HG02938 (cell line): Measurements from ENCODE around the gene RPH3AL.

Source experiments
- ATAC-seq: cut with Tn5 transposase; IDR thresholded peaks from one replicate; pipeline ENCODE4 v1.9.1; 2021; ENCODE audit warnings: mild to moderate bottlenecking, moderate library complexity; ENCODE audit not compliant: unreplicated experiment

Gene RPH3AL

DNA sequence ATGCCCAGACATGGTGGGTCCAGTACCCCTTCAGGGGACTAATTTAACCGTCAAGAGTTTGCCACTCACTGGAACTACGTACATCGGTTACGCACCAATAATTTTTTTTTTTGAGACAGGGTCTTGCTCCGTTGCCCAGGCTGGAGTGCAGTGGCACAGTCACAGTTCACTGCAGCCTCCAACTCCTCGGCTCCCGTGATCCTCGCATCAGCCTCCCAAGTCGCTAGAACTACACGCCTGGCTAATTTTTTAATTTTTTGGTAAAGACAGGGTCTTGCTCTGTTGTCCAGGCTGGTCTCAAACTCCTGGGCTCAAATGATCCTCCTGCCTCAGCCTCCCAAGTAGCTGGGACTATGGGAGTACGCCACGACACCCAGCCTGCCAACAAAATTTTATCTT lies 15.6 kb downstream of the RPH3AL start:
- ATAC-seq = no peak

DNA sequence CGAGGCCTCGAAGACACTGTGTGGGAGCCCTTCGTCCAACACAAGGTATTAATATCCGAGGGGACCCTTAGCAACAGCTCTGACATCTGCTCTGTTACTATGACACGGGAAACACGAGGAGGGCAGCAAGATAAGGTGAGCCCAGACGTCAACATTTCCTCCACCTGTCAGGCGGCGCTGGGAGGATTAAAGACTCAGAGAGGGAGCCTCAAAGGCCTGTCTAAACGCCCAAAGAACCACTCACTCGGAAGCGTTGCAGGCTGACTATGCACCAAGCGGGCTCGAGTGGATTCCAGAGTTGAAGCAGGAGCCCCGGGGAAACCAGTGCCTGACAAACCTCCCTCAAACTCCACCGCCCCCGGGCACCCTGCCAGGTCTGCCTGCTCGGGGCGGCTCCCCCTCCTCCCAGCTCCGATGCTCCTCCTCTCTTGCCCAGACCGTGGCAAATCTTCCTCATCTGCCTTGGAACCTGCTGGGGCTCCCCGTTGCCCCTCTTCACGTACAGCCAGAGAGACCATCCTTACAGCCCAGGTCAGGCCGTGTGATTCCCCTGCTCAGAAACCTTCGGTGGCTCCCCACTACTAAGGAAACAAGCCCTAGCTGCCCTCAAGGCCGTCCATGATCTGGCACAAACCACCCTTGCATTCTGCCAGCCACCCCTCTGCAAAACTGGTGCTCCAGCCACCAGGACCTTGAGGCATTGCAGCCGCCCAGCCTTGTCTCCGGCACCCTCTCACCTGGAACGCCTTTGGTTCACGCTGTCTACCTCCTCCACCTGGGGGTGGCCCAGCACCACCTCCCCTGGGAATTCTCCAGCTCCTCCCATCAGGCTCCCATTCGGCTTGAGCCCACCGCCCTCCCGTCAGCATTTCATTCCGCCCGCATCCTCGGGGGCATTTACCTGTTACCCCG lies 16.2 kb downstream of the RPH3AL start:
- ATAC-seq = no peak

DNA sequence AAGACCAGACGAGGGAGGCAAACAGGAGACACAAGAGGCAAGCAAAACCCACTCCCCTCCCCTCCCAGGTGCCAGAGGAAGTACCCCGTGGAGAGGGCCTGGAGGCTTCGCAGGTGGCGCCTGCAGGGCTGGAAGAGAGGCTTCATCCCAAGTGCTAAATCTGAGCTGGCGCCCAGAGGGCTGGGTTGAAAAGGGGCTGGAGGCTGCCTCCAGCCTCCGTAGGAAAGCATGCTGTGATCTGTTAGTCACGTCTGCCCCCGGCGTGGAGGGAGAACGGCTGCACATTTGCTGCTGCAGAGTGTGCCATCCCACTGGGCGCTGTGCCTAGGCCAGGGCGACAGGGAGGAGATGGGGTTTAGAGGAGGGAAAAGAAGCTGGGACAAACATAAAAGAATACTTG lies 16.9 kb downstream of the RPH3AL start:
- ATAC-seq = no peak

DNA sequence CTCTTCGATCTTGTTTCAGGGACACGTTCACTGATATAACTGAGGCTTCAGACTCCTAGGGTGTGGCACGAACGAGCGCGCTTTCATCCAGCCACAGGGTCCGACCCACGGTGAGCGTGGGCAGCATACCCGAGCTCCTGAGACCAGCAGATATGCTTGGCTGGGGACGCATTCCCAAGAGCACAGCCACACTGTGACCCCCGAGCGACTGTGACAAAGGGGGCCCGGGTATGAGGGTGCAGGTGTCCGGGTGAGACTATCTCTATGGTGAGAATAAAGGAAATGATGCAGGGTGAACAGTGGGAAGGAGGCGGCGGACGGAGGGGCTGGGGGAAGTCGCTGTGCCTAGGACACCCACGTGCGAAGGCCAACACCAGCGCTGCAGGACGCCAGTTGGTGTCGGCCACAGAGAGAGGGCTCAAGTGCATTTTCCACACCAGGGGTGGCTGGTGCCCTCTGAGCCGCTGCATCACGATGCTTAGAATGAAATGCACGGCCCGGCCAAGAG lies 17.6 kb downstream of the RPH3AL start:
- no peak for ATAC-seq

DNA sequence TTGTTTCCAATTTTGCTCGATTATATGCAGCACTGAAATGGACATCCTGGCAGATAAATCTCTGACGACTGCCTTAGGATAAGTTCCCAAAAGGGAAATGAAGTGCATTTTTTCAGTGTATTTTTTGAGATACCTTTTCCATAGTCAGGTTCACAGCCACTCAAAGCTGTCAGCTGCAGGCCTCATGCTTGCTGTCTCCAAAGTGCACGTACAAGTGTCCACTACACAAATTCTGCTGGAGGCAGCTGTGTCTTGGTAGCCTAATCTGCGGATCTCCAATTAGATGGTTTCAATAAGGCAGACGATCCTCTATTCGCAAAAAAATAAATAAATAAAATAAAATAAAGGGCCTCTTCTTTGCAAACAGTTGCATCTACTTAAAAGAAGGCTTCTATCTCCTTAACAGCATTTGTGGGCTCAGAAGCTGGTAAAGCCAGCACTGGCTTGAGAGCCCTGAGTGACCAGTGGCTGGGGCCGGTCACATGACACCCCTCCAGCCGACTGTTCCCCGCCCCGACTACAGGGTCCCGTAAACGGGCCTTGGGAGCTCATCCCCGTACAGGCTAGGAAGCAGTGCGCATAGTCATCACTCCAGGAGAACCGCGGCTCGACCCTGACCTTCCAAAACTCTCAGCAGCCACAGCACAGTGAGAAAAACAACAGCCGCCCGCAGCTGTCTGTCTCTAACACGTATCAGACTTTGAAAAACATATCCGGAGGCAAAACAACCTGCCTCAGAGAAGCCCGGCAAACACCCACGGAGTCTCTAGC lies 18.8 kb downstream of the RPH3AL start:
- ATAC-seq = no peak

DNA sequence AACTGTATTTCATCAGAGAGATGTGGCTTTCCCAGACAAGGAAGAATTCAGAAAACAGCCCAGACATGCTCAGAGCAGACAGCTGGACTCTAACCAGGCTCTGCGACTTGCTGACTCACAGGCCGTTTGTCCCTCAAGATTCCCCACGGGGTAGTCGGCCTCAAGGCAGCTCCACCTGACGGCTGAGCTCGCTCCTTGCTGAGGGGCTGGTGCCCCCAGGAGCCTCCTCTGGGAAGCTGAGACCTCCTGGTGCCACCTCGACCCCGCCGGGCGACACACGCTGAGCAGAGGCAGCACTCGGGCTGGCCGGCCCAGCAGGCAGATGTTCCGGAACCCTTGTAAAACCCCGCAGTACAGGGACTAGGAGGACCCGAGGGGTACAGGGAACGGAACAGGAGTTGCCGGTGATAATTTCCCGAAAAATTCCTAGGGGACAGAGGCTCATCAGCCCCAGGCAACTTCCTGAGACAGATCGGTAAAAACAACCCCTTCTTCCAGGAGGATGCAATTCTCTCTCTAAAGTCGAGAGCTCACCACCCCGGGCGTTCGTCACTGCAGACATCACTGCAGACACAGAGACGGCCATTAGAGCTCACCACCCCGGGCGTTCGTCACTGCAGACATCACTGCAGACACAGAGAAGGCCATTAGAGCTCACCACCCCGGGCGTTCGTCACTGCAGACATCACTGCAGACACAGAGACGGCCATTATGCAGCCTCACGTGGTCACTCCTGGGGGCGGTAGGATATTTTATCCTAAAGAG lies 19.9 kb downstream of the RPH3AL start:
- ATAC-seq = no peak

DNA sequence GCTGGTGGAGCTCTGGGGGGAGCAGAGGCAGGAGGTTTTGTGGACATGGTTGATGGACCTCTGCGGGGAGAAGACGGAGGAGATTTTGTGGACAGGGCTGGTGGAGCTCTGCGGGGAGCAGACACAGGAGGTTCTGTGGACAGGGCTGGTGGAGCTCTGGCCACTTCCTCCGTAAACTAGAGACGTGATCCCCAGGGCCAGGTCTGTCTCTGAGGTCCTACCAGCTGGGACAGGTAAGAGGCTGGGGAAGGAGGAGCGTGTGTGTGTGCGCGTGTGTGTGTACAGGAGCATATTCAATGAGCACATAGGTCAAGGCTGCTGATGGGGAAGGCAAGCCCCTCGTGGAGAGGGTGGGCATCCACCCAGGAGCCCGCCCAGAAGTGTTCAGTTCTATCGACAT lies 20.6 kb downstream of the RPH3AL start:
- no peak for ATAC-seq

DNA sequence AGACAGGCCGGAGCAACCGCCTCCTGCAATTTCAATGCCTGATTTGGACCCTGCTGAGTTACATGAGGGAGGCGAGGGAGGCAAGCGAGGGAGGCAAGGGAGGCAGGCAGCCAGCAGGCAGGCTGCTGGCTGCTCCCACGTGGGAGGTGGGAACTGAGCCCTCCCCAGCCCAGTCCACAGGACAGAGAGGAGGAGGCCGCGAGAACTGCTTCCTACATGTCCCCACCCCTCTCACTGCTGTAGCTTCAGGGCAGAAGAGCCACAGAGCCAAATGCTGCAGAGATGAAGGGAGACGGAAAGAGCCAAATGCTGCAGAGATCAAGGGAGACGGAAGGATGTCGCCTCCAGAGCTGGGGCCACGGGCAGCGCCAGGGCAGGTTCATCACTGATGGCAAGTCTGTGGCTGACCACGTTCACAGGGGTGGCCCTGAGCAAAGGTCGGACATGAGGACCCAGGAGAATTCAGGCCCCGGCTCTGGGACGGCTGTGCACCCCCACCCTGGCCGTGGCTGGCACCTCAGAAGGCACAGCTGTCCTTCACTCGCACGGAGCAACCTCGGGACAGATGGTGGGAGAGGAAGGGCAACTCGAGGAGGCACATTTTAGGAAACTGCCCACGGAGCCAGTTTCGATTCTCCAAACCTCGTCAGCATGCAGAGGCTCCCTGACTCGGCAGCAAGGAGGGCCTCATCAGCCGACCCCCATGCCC lies 21.5 kb downstream of the RPH3AL start:
- no peak for ATAC-seq

DNA sequence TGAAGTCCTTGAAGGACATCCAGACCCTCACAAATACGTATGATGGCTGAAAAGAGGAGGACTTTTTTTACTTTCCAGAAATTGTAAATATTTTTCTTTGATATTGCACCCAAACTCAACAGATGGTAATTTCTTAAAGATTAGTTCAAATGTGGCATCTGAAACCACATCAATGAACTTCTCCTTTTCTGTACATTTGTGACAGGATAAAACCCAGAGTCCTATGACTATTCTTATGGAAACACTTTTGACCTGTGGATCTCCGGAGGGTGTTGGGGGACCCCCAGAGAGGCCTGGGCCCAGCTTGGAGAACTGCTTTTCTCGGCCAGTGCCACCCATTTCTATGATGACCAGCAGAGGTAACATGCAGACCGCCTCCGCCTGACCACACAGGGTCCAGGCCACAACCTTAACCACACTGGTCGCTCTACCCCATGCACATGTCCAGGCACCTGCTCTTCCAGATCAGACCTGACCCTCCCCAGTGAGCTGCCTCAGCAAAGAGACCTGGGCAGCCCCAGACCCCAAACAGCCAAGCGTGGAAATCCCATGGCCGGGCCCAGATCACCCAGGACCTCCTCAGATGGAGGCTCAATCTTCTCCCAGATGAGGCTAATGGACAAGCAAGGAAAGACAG lies 22.7 kb downstream of the RPH3AL start:
- no peak for ATAC-seq

DNA sequence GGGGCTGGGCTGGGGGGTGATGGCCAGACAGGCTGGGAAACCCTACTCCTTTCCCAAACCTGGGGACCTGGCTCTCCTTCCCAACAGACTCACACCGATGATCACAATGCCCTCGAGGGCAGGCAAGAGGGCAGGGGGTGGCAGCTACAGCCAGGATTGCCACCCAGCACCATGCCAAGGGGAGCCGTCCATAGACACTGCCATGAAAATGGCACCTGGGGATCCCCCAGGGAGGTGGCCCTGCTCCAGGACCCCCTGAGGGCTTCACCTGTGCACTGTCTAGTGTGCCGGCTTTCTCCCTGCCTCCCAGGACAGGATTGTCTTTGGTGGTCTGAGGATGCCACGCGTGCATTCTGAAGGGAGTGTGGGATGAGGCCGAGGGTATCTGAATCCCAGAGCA lies 24.6 kb downstream of the RPH3AL start:
- no peak for ATAC-seq

DNA sequence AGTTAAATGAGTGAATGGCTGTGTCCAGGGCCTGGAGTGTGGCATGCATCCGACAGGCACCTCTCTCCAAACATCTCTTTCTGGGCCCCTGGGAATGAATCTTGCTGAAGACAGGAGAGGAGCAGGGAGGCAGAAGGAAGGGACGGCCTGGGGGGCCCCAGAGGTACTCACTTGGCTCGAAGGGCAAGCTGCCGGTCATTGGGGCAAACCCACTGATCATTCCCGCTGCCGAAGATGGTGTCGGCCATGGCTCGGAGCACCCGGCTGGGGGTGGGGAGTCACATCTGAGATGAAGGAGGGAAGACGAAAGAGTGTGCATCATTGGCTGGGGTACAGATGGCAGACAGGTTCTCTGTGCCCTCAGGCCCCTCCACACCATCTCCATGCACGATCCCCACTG lies 25.3 kb downstream of the RPH3AL start:
- ATAC-seq = no peak

DNA sequence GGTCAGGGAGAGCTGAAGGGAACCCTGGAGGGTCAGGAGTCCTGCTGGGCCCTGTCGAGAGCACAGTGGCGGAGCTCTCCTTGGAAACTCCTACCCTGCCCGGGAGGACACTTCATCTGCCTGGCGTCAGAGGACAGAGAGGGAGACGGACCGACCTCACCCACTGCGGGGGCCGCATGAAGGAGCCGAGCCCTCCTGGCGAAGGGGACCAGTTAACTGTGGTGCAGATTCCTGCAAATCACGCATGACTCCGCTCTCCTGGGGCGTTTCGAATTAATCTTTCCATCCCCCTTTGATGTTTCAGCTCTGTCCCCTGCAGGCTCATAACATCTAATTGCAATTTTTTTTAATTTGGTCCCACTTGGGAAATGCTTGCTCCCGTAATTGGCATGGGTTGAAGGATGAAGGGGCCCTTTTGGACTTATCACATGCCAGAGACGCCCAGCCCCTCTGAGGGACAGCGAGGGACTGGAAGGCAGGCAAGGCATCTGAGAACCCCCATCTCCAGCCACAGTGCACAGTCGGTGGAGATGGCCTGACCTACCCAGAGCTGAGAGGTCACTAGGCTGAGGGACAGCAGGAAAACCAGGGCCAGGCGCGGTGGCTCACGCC lies 26.5 kb downstream of the RPH3AL start:
- ATAC-seq = no peak

DNA sequence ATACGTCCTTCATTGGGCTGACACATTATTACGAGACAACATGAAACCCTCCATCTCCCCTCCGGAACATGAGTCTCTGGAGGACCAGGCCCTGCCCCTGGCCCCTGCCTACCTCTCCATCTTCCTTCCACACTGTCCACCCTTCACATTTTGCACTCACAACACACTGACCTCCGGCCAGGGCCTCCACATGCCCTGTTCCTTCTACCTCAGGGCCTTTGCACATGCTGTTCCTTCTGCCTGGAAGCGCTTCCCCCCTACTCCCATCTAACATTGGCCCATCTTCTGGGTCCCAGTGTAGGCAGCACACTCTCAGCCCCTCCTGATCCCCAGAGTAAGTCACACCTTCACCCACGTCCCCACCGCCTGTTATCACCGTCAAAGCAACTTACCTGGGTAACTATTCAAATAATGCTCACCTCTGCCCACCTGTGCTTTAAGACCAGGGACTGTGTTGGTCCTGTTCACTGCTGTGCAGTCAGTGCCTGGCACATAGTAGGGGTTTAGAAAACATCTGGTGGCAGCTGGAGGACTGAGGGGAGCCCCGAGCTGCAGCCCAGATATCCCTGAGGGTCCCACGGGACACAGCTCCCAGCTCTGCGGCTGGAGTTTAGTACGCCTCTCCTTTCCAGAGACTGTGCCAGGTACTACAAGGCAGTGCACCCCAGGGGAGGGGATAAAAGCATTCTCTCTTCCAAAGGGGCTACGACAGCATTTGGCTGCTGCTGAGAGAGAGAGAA lies 27.2 kb downstream of the RPH3AL start:
- no peak for ATAC-seq

DNA sequence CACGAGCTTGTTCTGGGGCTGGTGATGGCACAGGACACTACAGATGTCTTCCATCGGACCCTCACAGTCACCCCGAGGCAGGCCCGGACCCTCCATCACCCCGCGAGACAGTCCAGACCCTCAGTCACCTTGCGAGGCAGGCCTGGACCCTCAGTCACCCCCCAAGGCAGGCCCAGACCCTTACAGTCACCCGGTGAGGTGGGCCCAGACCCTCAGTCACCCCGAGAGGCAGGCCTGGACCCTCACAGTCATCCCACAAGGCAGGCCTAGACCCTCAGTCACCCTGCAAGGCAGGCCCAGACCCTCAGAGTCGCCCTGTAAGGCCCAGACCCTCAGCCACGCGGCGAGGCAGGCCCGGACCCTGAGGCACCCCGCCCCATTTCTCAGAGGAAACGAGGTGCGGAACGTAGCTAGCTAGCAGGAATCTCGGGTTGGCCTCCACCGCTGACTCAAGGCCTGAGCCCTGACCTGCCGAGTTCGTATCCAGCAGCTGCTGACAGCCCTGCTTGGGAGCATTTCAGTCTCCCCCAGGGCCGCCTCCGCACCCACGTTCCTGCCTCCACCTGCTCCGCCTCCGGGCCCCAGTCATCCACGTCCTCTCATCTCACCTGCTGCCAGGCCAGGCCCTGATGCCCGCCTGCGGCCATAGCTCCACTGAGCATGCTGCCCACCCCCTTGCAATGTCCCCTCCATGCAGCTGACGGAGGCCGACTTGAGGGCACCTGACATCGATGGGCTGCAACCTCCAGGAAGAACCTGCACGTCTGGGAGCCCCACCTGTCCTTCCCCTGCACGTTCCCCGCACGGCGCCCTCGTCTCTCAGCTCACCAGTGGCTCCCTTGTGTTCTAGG lies 28.7 kb downstream of the RPH3AL start:
- ATAC-seq = no peak

DNA sequence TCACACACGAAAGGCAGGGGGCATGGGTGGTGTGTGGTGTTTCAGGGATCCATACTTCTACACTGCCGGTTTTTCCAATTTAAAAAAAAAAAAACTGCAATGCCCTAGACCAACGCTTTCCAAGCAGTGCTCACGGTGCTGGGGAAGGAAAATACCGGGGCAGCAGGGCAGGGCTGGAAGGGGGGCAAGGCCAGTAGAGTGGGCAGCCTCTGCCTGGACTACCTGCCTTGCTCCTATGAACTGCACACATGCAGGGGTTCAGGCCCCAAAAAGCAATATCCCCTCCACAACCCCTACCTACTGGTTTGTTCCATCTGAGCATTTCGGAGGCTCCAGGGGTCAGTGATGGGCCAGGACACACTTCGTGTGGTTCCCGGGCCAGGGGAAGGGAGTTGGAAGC lies 29.4 kb downstream of the RPH3AL start:
- ATAC-seq = no peak

DNA sequence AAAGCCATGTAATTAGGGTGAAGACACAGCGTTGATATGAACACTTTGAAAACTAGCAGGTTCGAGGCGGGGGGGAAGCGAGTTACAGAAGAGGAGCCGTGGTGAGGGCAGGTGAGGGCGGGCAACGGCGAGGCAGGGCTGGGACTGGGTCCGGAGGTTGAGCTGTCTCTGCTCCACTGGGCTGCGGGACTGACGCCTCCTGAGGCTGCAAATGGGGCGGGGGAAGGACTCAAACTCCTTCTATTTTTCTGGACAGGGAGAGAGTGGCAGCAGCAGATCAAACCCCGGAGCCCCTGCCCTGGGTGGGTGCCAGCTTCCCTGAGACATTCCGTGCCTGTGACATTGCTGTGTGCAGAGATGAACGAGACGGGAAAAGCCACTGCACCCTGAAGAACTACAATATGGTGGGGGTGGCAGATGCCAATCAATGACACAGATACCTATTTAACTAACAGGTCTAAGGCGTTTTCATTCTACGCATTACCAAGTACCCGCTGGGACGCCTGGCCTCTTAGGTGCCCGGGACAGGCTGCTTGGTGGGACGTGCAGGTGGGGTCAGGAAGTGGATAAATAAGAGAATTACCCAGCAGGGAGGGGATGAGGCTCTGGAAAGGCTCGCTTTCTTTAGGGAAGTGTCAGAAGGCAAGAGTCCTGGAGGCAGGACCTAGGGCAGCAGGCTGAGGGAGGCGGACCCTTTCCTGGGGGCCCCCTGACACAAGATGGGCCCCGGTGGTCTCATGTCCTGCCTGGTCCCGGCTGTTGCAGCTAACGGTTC lies 30.4 kb downstream of the RPH3AL start:
- no peak for ATAC-seq

DNA sequence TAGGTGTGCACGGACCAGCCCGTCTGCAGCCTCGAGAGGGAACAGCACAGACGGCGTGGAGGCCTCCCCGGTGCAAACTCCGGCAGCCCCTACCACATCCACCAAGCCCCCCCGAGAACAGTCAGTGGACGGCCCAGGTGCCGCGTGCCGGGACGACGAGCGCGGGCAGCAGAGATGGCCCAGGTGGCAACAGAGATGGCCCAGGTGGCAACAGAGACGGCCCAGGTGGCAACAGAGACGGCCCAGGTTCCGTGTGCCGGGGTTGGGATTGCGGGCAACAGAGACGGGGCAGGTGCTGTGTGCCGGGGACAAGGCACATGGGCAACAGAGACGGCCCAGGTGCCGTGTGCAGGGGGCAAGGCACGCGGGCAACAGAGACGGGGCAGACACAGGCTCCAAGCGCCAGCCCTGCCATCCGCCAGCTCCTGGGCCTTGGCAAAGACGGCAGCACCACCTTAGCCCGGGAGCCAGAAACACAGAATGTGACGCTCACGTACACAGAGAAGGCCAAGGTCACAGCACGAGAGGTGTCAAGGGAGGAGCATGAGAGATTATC lies 31.1 kb downstream of the RPH3AL start:
- no peak for ATAC-seq
